Type B pancreatic cell (in vitro differentiated cells): ENCODE measurements around the gene STX8. TPM values are rescaled to one million over a fixed set of nuclear protein-coding genes. Genes with fewer than 3 reads are reported as not detected.

Experiments
- DNase-seq: peaks from one replicate; pipeline ENCODE4 v3.0.0; 2021; ENCODE audit warnings: mixed read lengths; ENCODE audit not compliant: unreplicated experiment; ENCODE audit errors: extremely low spot score
- H3K27ac Mint-ChIP-seq: 2 replicates; pipeline ENCODE4 v1.8.0; 2021; ENCODE audit warnings: mild to moderate bottlenecking, mixed read lengths
- H3K27me3 Mint-ChIP-seq: 2 replicates; pipeline ENCODE4 v1.8.0; 2021; ENCODE audit warnings: mixed read lengths
- H3K36me3 Mint-ChIP-seq: 2 replicates; pipeline ENCODE4 v1.8.0; 2021; ENCODE audit warnings: mixed read lengths
- H3K4me1 Mint-ChIP-seq: one replicate; pipeline ENCODE4 v1.8.0; 2021; ENCODE audit warnings: mixed read lengths; ENCODE audit not compliant: unreplicated experiment
- H3K4me3 Mint-ChIP-seq: 2 replicates; pipeline ENCODE4 v1.8.0; 2021; ENCODE audit warnings: mild to moderate bottlenecking, mixed read lengths
- H3K9me3 Mint-ChIP-seq: 2 replicates; pipeline ENCODE4 v1.8.0; 2021; ENCODE audit warnings: mixed read lengths
- total RNA-seq: library from RNA; stranded (reverse); gene quantifications from 2 replicates; pipeline ENCODE4 v1.2.1, GENCODE V29; 2021; ENCODE audit warnings: low replicate concordance
- TF ChIP-seq, protein P1 (sequence below): fragments of 200-600 bp; sonication (generic); conservative IDR thresholded peaks from 2 replicates; pipeline ENCODE4 v1.5.0; 2021; ENCODE audit warnings: antibody characterized with exemption, mild to moderate bottlenecking

STX8 gene
- total RNA-seq, 1 donor from 2014 or later = 59.3 TPM

GRCh38 chr17:9294661-9295210 is 280.9 kb downstream of the STX8 start:
- Mint-ChIP-seq H3K27me3 (no peaks in the 10 kb centered on the region), H3K4me3 (no peak overlapping the region), H3K27ac (no peak overlapping the region), H3K9me3 (no peaks in the 10 kb centered on the region), H3K4me1 (peaks cover 4% of the 10 kb centered on the region), H3K36me3 (peaks cover 9% of the 10 kb centered on the region)
- TF ChIP-seq, protein P1, sequence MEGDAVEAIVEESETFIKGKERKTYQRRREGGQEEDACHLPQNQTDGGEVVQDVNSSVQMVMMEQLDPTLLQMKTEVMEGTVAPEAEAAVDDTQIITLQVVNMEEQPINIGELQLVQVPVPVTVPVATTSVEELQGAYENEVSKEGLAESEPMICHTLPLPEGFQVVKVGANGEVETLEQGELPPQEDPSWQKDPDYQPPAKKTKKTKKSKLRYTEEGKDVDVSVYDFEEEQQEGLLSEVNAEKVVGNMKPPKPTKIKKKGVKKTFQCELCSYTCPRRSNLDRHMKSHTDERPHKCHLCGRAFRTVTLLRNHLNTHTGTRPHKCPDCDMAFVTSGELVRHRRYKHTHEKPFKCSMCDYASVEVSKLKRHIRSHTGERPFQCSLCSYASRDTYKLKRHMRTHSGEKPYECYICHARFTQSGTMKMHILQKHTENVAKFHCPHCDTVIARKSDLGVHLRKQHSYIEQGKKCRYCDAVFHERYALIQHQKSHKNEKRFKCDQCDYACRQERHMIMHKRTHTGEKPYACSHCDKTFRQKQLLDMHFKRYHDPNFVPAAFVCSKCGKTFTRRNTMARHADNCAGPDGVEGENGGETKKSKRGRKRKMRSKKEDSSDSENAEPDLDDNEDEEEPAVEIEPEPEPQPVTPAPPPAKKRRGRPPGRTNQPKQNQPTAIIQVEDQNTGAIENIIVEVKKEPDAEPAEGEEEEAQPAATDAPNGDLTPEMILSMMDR = no peak
- DNase-seq = no peak

DNA sequence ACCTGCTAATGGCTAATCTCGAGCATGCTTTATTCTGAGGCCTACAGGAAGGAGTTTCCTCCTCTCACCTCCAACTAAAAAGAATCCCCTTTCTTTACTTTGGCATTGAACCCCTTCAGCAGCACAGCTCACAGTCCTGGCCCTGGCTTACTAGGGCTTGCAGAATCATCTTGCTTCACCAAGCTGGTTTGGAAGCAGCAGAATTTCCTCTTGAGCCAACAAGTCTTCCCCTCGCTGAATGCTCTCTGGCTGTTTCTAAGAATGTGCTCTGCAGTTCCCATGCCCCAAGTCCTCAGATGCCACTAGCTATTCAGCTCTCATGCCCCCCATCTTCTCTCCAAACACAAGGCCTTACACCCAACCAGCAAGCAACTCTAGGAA is 283.1 kb downstream of the STX8 start:
- no peaks in the 10 kb centered on the region for H3K27me3 Mint-ChIP-seq
- no peak for DNase-seq
- peaks cover 4% of the 10 kb centered on the region for H3K4me1 Mint-ChIP-seq
- no peaks in the 10 kb centered on the region for H3K9me3 Mint-ChIP-seq
- no peak overlapping the region for H3K4me3 Mint-ChIP-seq
- H3K27ac Mint-ChIP-seq = no peak overlapping the region
- TF ChIP-seq, protein P1 = peak; percentile 1
- peaks cover 9% of the 10 kb centered on the region for H3K36me3 Mint-ChIP-seq

- H3K9me3 Mint-ChIP-seq = no peaks in the 10 kb centered on the region
- no peak for DNase-seq
- H3K27ac Mint-ChIP-seq = no peak overlapping the region
- H3K27me3 Mint-ChIP-seq = no peaks in the 10 kb centered on the region
- TF ChIP-seq, protein P1 = peak; percentile 78
- H3K36me3 Mint-ChIP-seq = peaks cover 5% of the 10 kb centered on the region
- peaks cover 6% of the 10 kb centered on the region for H3K4me1 Mint-ChIP-seq
- no peak overlapping the region for H3K4me3 Mint-ChIP-seq
Observed at GRCh38 chr17:9291912-9292560, 283.6 kb downstream of the STX8 start.

GRCh38 chr17:9290226-9290613 is 285.4 kb downstream of the STX8 start:
- Mint-ChIP-seq H3K27me3 (no peaks in the 10 kb centered on the region), H3K36me3 (peaks cover 3% of the 10 kb centered on the region), H3K4me1 (peaks cover 17% of the 10 kb centered on the region), H3K9me3 (no peaks in the 10 kb centered on the region), H3K27ac (peak overlapping the region; percentile 2), H3K4me3 (no peak overlapping the region)
- TF ChIP-seq, protein P1 = no peak
- no peak for DNase-seq

GRCh38 chr17:9287306-9287705 is 288.3 kb downstream of the STX8 start:
- Mint-ChIP-seq H3K4me3 (no peak overlapping the region), H3K27ac (no peak overlapping the region), H3K4me1 (peaks cover 23% of the 10 kb centered on the region), H3K9me3 (no peaks in the 10 kb centered on the region), H3K27me3 (no peaks in the 10 kb centered on the region), H3K36me3 (no peaks in the 10 kb centered on the region)
- TF ChIP-seq, protein P1 = no peak
- no peak for DNase-seq
